CD14-positive monocyte (primary cell): ENCODE data around the gene SLC16A9. TPM values are rescaled to one million over a fixed set of nuclear protein-coding genes. Genes with fewer than 3 reads are reported as not detected.

Experiments
- DNase-seq, 3 donors: peaks; one replicate each; pipeline ENCODE4 v3.0.0-alpha.2; 2011 to 2022
- H2AFZ ChIP-seq: 2 replicates; pipeline ENCODE4 v1.6.0; 2012; ENCODE audit warnings: mild to moderate bottlenecking, low read depth, low read length, inconsistent platforms; ENCODE audit not compliant: insufficient read depth, poor library complexity, severe bottlenecking
- H3K27ac ChIP-seq, 2 donors: 1 replicate in 1 of 2; 2 replicates in 1 of 2; pipeline ENCODE4 v1.5.1; 2012 to 2013; ENCODE audit warnings: low read length in 2 of 2, control low read depth in 1 of 2, inconsistent platforms in 1 of 2, low read depth in 1 of 2, mild to moderate bottlenecking in 1 of 2
- H3K27me3 ChIP-seq, 2 donors: one replicate each; pipeline versions ENCODE4 v1.6.0 to v1.6.1; 2011 to 2013; ENCODE audit warnings: low read length in 2 of 2; ENCODE audit not compliant: control insufficient read depth in 2 of 2, insufficient read depth in 2 of 2
- H3K36me3 ChIP-seq, 2 donors: replicated peaks in 1 of 2; 1 replicate in 1 of 2; 2 replicates in 1 of 2; pipeline versions ENCODE4 v1.5.1 to v1.6.1; 2012 to 2013; ENCODE audit warnings: low read length in 2 of 2, control low read depth in 1 of 2, inconsistent platforms in 1 of 2, mild to moderate bottlenecking in 1 of 2; ENCODE audit not compliant: insufficient read depth in 2 of 2, control insufficient read depth in 1 of 2
- H3K4me1 ChIP-seq, 2 donors: 1 replicate in 1 of 2; 2 replicates in 1 of 2; pipeline versions ENCODE4 v1.5.1 to v1.6.1; 2012 to 2013; ENCODE audit warnings: low read length in 2 of 2, control low read depth in 1 of 2, inconsistent platforms in 1 of 2, mild to moderate bottlenecking in 1 of 2, moderate library complexity in 1 of 2; ENCODE audit not compliant: insufficient read depth in 2 of 2, control insufficient read depth in 1 of 2
- H3K4me2 ChIP-seq: replicated peaks from 2 replicates; pipeline ENCODE3; 2012; ENCODE audit warnings: low read length, moderate library complexity, mild to moderate bottlenecking; ENCODE audit not compliant: poor library complexity, severe bottlenecking; ENCODE audit errors: extremely low read depth
- H3K4me3 ChIP-seq, 3 experiments: fragments of 200-600 bp in 1 of 3; sonication (generic) in 1 of 3; replicated peaks in 1 of 3; 1 replicate in 2 of 3; 2 replicates in 1 of 3; pipeline ENCODE4 v1.5.1; 2011 to 2013; ENCODE audit warnings: low read length in 3 of 3, mild to moderate bottlenecking in 3 of 3, control low read depth in 2 of 3, low read depth in 2 of 3, inconsistent platforms in 1 of 3, moderate library complexity in 1 of 3
- H3K79me2 ChIP-seq: 2 replicates; pipeline ENCODE4 v1.6.0; 2012; ENCODE audit warnings: mild to moderate bottlenecking, control low read depth, inconsistent platforms, low read length, moderate library complexity; ENCODE audit not compliant: insufficient read depth
- H3K9ac ChIP-seq: 2 replicates; pipeline ENCODE4 v1.6.0; 2017; ENCODE audit warnings: low read length, mild to moderate bottlenecking; ENCODE audit not compliant: insufficient read depth, poor library complexity, severe bottlenecking
- H3K9me3 ChIP-seq, 2 donors: replicated peaks in 1 of 2; 1 replicate in 1 of 2; 2 replicates in 1 of 2; pipeline versions ENCODE4 v1.5.1 to v1.6.1; 2012 to 2013; ENCODE audit warnings: low read length in 2 of 2, control low read depth in 1 of 2; ENCODE audit not compliant: control insufficient read depth in 1 of 2, insufficient read depth in 1 of 2
- H4K20me1 ChIP-seq: 2 replicates; pipeline ENCODE4 v1.6.0; 2012; ENCODE audit warnings: mild to moderate bottlenecking, low read length, control low read depth, moderate library complexity; ENCODE audit not compliant: insufficient read depth
- H3K27ac Mint-ChIP-seq, 7 donors: one replicate each; pipeline ENCODE4 v1.8.0; 2020; ENCODE audit warnings: mild to moderate bottlenecking in 7 of 7, mixed read lengths in 7 of 7, moderate library complexity in 6 of 7, inconsistent platforms in 2 of 7
- H3K27me3 Mint-ChIP-seq, 3 donors: one replicate each; pipeline ENCODE4 v1.8.0; 2021 to 2022; ENCODE audit warnings: low read depth in 3 of 3, mild to moderate bottlenecking in 3 of 3, mixed read lengths in 3 of 3, moderate library complexity in 3 of 3, inconsistent platforms in 1 of 3
- H3K36me3 Mint-ChIP-seq, 2 donors: one replicate each; pipeline ENCODE4 v1.8.0; 2020; ENCODE audit warnings: mixed read lengths in 2 of 2, inconsistent platforms in 1 of 2, mild to moderate bottlenecking in 1 of 2
- H3K4me1 Mint-ChIP-seq: one replicate; pipeline ENCODE4 v1.8.0; 2020; ENCODE audit warnings: mild to moderate bottlenecking, mixed read lengths
- H3K4me3 Mint-ChIP-seq, 2 donors: one replicate each; pipeline ENCODE4 v1.8.0; 2020; ENCODE audit warnings: mild to moderate bottlenecking in 2 of 2, mixed read lengths in 2 of 2, moderate library complexity in 1 of 2
- H3K9me3 Mint-ChIP-seq, 7 donors: one replicate each; pipeline ENCODE4 v1.8.0; 2020 to 2022; ENCODE audit warnings: mixed read lengths in 7 of 7, mild to moderate bottlenecking in 6 of 7, moderate library complexity in 6 of 7, inconsistent platforms in 2 of 7
- WGBS: methylation state at CpG from one replicate; pipeline ENCODE4 v1.1.5; 2013; ENCODE audit warnings: missing lambda C conversion rate; ENCODE audit not compliant: insufficient coverage; 5-methylcytosine and 5-hydroxymethylcytosine counted together
- intact Hi-C, 2 donors: fragments of 100-400 bp; cut with micrococcal nuclease; formaldehyde crosslinking; loops; one replicate each; pipeline versions ENCODE4 v1.15.0 to v1.15.1; 2023
- polyA plus RNA-seq, 3 donors: library from polyadenylated mRNA; depleted of rRNA in 1 of 3; unstranded in 2 of 3; stranded (reverse) in 1 of 3; fragments of 300-500 nt in 2 of 3; fragments of >200 nt in 1 of 3; fragmentation: Illumina TruSeq in 2 of 3; gene quantifications; 1 replicate in 2 of 3; 2 replicates in 1 of 3; pipeline ENCODE4 v1.2.3, GENCODE V29; 2012 to 2021
- TF ChIP-seq, protein P1 (sequence below): fragments of 200-600 bp; IDR thresholded peaks from one replicate; pipeline ENCODE4 v1.8.0; 2022; ENCODE audit warnings: antibody characterized with exemption, mild to moderate bottlenecking

Gene SLC16A9
- polyA plus RNA-seq, 3 donors = not detected

DNA sequence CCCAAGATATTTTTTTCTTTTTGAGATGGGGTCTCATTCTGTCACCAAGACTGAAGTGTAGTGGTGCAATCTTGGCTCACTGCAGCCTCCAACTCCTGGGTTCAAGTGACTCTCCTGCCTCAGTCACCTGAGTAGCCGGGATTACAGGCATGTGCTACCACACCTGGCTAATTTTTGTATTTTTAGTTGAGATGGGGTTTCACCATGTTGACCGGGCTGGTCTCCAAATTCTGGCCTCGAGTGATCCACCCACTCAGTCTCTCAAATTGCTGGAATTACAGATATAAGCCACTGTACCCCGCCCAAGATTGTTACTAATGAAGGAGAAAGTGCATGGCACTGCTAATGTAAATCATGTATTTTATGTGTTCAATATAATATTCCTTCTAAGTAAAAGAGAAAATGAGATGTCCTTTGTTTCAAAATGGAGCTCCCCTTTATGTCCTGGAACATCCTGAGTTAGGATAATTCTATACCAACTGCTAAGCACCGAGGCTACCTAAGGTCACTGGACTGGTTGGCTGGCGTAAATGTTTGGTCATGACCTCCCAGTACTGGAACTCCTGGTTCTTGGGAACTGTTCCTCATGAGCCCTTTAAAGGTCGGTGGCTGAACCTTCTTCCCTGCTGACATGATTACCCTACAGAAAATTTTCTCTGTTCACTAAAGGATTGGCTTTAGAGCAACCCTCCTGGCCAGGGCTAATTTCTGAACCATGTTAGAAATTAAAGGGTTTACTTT lies 59.9 kb downstream of the SLC16A9 start:
- no peaks in the 10 kb centered on the region for H3K4me1 ChIP-seq
- TF ChIP-seq, protein P1, sequence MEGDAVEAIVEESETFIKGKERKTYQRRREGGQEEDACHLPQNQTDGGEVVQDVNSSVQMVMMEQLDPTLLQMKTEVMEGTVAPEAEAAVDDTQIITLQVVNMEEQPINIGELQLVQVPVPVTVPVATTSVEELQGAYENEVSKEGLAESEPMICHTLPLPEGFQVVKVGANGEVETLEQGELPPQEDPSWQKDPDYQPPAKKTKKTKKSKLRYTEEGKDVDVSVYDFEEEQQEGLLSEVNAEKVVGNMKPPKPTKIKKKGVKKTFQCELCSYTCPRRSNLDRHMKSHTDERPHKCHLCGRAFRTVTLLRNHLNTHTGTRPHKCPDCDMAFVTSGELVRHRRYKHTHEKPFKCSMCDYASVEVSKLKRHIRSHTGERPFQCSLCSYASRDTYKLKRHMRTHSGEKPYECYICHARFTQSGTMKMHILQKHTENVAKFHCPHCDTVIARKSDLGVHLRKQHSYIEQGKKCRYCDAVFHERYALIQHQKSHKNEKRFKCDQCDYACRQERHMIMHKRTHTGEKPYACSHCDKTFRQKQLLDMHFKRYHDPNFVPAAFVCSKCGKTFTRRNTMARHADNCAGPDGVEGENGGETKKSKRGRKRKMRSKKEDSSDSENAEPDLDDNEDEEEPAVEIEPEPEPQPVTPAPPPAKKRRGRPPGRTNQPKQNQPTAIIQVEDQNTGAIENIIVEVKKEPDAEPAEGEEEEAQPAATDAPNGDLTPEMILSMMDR = no peak
- Mint-ChIP-seq H3K27me3 (peaks cover 0 to 1% (median 1%) of the 10 kb centered on the region in 3 donors), H3K4me3 (no peak overlapping the region), H3K9me3 (peaks cover 8 to 32% (median 23%) of the 10 kb centered on the region in 7 donors), H3K4me1 (peaks cover 6% of the 10 kb centered on the region), H3K36me3 (no peaks in the 10 kb centered on the region), H3K27ac (no peak overlapping the region)
- no peak overlapping the region for H3K4me2 ChIP-seq
- H3K27me3 ChIP-seq = no peaks in the 10 kb centered on the region
- no peak overlapping the region for H3K27ac ChIP-seq
- H3K9ac ChIP-seq = no peak overlapping the region
- H3K36me3 ChIP-seq = no peaks in the 10 kb centered on the region
- no peaks in the 10 kb centered on the region for H3K79me2 ChIP-seq
- no peaks in the 10 kb centered on the region for H4K20me1 ChIP-seq
- no peak overlapping the region for H2AFZ ChIP-seq
- intact Hi-C loops = no loop called here
- WGBS = 100% methylated on average over 2 of the region's 7 CpGs
- DNase-seq = no peak
- H3K9me3 ChIP-seq = peaks cover 15 to 16% of the 10 kb centered on the region in 2 donors
- H3K4me3 ChIP-seq = no peak overlapping the region

DNA sequence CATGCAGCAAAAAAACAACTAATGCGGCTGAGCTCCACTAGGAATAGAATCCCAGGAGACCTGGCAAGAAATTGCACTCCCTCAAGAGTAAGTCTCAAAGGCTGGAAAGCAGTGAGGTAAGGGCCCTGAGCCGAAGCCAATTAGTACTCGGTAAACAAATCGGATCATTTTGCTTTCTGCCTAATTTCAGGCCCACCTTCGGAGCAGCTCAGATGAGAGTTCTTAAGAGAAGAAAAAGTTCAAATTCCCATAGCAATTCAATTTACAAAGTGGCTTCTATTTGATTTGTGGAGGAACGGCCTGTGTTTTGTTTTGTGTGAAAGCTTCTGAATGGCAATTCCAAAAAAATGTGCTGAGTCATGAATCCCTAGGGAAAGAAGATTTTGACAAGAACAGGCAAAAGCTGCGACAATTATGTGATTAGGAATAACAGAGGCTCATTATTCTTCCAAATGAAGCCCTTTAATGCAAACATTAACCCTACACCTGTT lies 60.9 kb downstream of the SLC16A9 start:
- Mint-ChIP-seq H3K27me3 (peaks cover 0 to 1% (median 1%) of the 10 kb centered on the region in 3 donors), H3K9me3 (peaks cover 9 to 37% (median 25%) of the 10 kb centered on the region in 7 donors), H3K4me3 (no peak overlapping the region), H3K4me1 (peaks cover 1% of the 10 kb centered on the region), H3K36me3 (no peaks in the 10 kb centered on the region), H3K27ac (no peak overlapping the region)
- WGBS = 100% methylated on average over 1 of the region's 7 CpGs
- H3K27me3 ChIP-seq = no peaks in the 10 kb centered on the region
- no peak overlapping the region for H3K4me2 ChIP-seq
- no peak overlapping the region for H2AFZ ChIP-seq
- H3K9ac ChIP-seq = no peak overlapping the region
- no peak overlapping the region for H3K27ac ChIP-seq
- no peaks in the 10 kb centered on the region for H3K79me2 ChIP-seq
- no peaks in the 10 kb centered on the region for H3K4me1 ChIP-seq
- no peaks in the 10 kb centered on the region for H4K20me1 ChIP-seq
- intact Hi-C loops = no loop called here
- TF ChIP-seq, protein P1 = no peak
- no peaks in the 10 kb centered on the region for H3K36me3 ChIP-seq
- H3K4me3 ChIP-seq = no peak overlapping the region
- H3K9me3 ChIP-seq = peaks cover 15 to 16% of the 10 kb centered on the region in 2 donors
- DNase-seq = no peak
